ENCODE results near the gene ARL6IP4.

DNA sequence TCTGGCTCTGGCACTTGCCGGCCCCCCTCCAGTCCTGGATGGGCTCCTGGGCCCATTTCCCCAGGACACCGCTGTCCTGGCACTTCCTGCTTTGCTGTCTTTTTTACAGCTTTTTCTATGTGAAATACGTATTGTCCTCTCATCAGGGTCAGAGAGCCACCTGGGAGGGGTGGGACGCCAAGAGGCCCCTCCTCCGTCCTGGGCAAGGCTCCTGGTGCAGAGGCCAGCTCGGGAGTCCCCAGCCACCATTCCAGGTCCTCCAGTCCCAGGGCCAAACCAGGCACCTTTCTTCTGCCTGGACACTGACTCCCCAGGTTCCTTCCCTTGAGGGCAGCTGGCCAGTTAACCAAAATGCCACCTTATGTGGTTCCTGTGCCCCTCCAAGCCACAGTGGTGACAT, 22.8 kb downstream of the ARL6IP4 start:
- TF ChIP-seq, protein P1, sequence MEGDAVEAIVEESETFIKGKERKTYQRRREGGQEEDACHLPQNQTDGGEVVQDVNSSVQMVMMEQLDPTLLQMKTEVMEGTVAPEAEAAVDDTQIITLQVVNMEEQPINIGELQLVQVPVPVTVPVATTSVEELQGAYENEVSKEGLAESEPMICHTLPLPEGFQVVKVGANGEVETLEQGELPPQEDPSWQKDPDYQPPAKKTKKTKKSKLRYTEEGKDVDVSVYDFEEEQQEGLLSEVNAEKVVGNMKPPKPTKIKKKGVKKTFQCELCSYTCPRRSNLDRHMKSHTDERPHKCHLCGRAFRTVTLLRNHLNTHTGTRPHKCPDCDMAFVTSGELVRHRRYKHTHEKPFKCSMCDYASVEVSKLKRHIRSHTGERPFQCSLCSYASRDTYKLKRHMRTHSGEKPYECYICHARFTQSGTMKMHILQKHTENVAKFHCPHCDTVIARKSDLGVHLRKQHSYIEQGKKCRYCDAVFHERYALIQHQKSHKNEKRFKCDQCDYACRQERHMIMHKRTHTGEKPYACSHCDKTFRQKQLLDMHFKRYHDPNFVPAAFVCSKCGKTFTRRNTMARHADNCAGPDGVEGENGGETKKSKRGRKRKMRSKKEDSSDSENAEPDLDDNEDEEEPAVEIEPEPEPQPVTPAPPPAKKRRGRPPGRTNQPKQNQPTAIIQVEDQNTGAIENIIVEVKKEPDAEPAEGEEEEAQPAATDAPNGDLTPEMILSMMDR (IDR thresholded peaks at IDR 0.05) = no peak
- no peak for TF ChIP-seq POLR2AphosphoS5 (IDR thresholded peaks at IDR 0.05; ENCODE audit: insufficient read depth in 1 of 2, low read depth in 1 of 2)
